RCC 7860 (cell line): ENCODE results near the gene SLC30A2.
A peak's percentile ranks its signal among the peaks of the same experiment; 100 is the strongest.

Source experiments
- DNase-seq: peaks from one replicate; pipeline ENCODE4 v3.0.0-alpha.2; 2015; ENCODE audit warnings: low spot score
- FAIRE-seq: peaks from 2 replicates; lab custom pipeline; 2012; peaks lifted over from hg19 to GRCh38; lab: Jason Lieb, UNC

SLC30A2 gene

GRCh38 chr1:25999041-25999800 lies 46.7 kb downstream of the SLC30A2 start:
- DNase-seq: no peak
- no peak for FAIRE-seq

- peak; percentile 94 for FAIRE-seq
Observed at GRCh38 chr1:25997828-25998761, 47.8 kb downstream of the SLC30A2 start, which contains the start of gene PAFAH2. TSS of gene PAFAH2 (minus strand) at chr1:25998063. CDS start at chr1:25990816, 7,247 bp downstream.

GRCh38 chr1:25996966-25997827 lies 48.7 kb downstream of the SLC30A2 start:
- DNase-seq (peak; percentile 7), FAIRE-seq (no peak)

More at GRCh38 chr1:25997828-25998761, 47.8 kb downstream of the SLC30A2 start, which contains the start of gene PAFAH2:
- peak; percentile 97 for DNase-seq

GRCh38 chr1:25994402-25995150 lies 51.3 kb downstream of the SLC30A2 start:
- FAIRE-seq: no peak
- no peak for DNase-seq

GRCh38 chr1:25993197-25993951 lies 52.5 kb downstream of the SLC30A2 start:
- DNase-seq: no peak
- FAIRE-seq: no peak

GRCh38 chr1:25992689-25993171 lies 53.2 kb downstream of the SLC30A2 start:
- DNase-seq: no peak
- no peak for FAIRE-seq

- no peak for FAIRE-seq
Observed at GRCh38 chr1:25991937-25992688, 53.8 kb downstream of the SLC30A2 start.

GRCh38 chr1:25990702-25991395 lies 55.1 kb downstream of the SLC30A2 start:
- FAIRE-seq: no peak

More at GRCh38 chr1:25991937-25992688, 53.8 kb downstream of the SLC30A2 start:
- no peak for DNase-seq

GRCh38 chr1:25990251-25990650 lies 55.7 kb downstream of the SLC30A2 start:
- FAIRE-seq (no peak), DNase-seq (no peak)

More at GRCh38 chr1:25990702-25991395, 55.1 kb downstream of the SLC30A2 start:
- DNase-seq: no peak

- no peak for FAIRE-seq
- no peak for DNase-seq
Observed at GRCh38 chr1:25989440-25990234, 56.3 kb downstream of the SLC30A2 start.

GRCh38 chr1:25987951-25988350 lies 58.0 kb downstream of the SLC30A2 start:
- FAIRE-seq (no peak), DNase-seq (no peak)
